Epithelial cell of proximal tubule (primary cell): ENCODE results near the gene SRP19. TPM values are rescaled to one million over a fixed set of nuclear protein-coding genes. Genes with fewer than 3 reads are reported as not detected.
"Not testable (repeated sequence)": the region's sequence is repeated elsewhere in the genome, so short reads cannot be mapped to it uniquely, and the experiment has no call there.

Experiments
- DNase-seq: peaks from one replicate; pipeline ENCODE4 v3.0.0-alpha.2; 2011; ENCODE audit warnings: low read depth
- H3K4me3 ChIP-seq: 2 replicates; pipeline ENCODE4 v1.5.1; 2011; ENCODE audit warnings: low read depth, mild to moderate bottlenecking, low read length
- total RNA-seq: library from RNA; depleted of rRNA; stranded (reverse); fragments of >200 nt; gene quantifications from 2 replicates; pipeline ENCODE4 v1.2.3, GENCODE V29; 2015
- TF ChIP-seq, protein P1 (sequence below): conservative IDR thresholded peaks from 2 replicates; pipeline ENCODE4 v1.5.1; 2012; ENCODE audit warnings: low read depth, mild to moderate bottlenecking, low read length

Gene SRP19
- total RNA-seq, 1 donor from 2014 or later: 75.1 TPM

GRCh38 chr5:112883192-112883591 lies 22.1 kb downstream of the SRP19 start:
- TF ChIP-seq, protein P1, sequence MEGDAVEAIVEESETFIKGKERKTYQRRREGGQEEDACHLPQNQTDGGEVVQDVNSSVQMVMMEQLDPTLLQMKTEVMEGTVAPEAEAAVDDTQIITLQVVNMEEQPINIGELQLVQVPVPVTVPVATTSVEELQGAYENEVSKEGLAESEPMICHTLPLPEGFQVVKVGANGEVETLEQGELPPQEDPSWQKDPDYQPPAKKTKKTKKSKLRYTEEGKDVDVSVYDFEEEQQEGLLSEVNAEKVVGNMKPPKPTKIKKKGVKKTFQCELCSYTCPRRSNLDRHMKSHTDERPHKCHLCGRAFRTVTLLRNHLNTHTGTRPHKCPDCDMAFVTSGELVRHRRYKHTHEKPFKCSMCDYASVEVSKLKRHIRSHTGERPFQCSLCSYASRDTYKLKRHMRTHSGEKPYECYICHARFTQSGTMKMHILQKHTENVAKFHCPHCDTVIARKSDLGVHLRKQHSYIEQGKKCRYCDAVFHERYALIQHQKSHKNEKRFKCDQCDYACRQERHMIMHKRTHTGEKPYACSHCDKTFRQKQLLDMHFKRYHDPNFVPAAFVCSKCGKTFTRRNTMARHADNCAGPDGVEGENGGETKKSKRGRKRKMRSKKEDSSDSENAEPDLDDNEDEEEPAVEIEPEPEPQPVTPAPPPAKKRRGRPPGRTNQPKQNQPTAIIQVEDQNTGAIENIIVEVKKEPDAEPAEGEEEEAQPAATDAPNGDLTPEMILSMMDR: no peak
- H3K4me3 ChIP-seq: no peak overlapping the region
- DNase-seq: no peak

- H3K4me3 ChIP-seq: no peak overlapping the region
- TF ChIP-seq, protein P1: no peak
- DNase-seq: no peak
Measured at GRCh38 chr5:112885001-112885400, 23.9 kb downstream of the SRP19 start.

- DNase-seq: no peak
- H3K4me3 ChIP-seq: no peak overlapping the region
- TF ChIP-seq, protein P1: no peak
Measured at GRCh38 chr5:112886975-112887374, 25.9 kb downstream of the SRP19 start.

DNA sequence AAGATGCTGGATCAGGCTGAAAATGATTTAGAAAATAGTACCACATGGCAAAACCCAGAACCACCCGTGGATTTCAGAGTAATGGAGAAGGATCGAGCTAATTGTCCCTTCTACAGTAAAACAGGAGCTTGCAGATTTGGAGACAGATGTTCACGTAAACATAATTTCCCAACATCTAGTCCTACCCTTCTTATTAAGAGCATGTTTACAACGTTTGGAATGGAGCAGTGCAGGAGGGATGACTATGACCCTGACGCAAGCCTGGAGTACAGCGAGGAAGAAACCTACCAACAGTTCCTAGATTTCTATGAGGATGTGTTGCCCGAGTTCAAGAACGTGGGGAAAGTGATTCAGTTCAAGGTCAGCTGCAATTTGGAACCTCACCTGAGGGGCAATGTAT lies 31.0 kb downstream of the SRP19 start:
- DNase-seq, H3K4me3 ChIP-seq: not testable (repeated sequence)

- no peak for DNase-seq
- H3K4me3 ChIP-seq: no peak overlapping the region
- TF ChIP-seq, protein P1: no peak
Measured at GRCh38 chr5:112892776-112893175, 31.7 kb downstream of the SRP19 start.

DNA sequence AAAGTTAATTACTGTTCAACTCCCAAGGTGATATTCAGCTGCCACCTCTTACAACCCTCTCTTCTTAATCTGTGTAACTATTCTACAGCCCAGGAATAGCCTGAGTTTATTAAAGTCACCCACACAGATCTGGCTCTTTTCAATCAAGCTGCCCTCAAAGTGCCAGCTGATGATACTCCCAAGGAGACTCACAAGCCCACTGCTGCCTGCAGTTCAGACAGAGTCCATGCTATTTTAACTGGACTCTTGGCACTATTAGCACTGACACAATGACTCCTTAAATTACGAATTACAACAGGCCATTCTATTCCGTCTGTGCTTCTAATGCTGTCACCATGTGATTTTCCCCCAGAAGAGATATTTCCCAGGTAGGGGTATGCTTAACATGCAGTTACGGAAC lies 34.6 kb downstream of the SRP19 start:
- no peak overlapping the region for H3K4me3 ChIP-seq
- TF ChIP-seq, protein P1: no peak

DNA sequence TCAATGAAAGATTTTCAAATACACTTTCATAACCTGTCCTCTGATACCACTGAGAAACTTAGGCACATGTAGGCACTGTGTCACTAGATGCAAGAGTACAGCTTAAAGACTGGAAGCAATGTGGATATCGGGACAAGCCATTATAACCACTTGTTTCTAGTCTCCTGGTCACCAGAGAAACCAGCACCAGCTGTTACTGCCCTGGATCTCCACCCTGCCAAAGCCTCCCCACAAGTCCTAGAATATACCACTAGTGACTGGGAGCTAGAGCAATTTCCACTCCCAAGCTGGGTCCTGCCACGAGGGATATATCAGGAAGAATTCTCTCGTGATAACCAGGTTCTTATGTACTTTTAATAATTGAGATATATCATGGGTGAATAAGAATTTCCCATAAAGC lies 41.5 kb downstream of the SRP19 start:
- DNase-seq: no peak
- H3K4me3 ChIP-seq: no peak overlapping the region
- TF ChIP-seq, protein P1: no peak

More for the DNA sequence above, 34.6 kb downstream of the SRP19 start:
- DNase-seq: no peak

GRCh38 chr5:112904996-112905395 lies 43.9 kb downstream of the SRP19 start:
- DNase-seq, H3K4me3 ChIP-seq: not testable (repeated sequence)
